Measurements from ENCODE around the gene MAN2B2. TPM values are rescaled to one million over a fixed set of nuclear protein-coding genes. Genes with fewer than 3 reads are reported as not detected.

The MAN2B2 gene
- total and polyA plus RNA-seq, 7 experiments from 2014 or later = 10.5 to 56.2 (median 32.3) TPM

DNA sequence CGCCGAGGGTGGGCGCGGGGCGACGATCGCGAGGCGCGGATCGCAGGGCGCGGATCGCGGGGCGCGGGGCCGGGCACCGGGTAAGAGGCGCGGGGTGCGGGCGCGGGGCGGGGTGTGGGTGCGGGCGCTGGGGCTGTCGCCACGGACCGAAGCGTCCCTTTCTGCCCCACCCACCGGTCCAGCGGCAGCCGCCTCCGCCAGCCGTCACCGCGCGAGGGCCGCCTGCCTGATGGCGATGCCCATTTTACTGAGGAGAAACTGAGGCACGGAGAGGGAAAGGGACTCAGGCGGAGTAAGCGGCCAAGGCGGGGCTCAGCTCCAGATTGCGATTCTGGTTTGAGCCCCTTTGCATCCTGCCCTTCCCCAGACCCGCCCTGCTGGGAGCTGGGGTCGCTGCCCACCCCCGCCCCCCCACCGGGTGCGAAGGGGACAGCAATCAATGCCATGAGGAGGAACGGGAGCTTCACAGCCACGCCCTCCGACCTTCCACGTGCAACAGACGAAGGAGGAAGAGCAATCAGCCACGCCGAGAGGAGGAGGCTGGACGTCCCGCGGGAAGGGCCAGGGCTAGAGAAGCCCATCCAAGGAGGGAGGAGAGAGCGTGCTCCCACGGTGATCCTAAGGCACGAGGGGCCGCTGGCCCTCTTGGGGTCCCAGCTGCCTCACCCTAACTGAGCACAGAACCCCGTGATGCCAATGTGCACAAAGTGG is 10.9 kb upstream of the MAN2B2 start:
- Histone ChIP-seq H3K4me1 (ENCODE audit: control insufficient read depth in 2 of 2, insufficient read depth in 2 of 2, low read length in 2 of 2) (no peaks in the 10 kb centered on the region), H3K9me3 (ENCODE audit: control insufficient read depth in 2 of 3, low read length in 3 of 3) (no peaks in the 10 kb centered on the region), H3K27me3 (ENCODE audit: control insufficient read depth in 2 of 2, insufficient read depth in 2 of 2, low read length in 2 of 2) (peaks cover 0 to 9% of the 10 kb centered on the region in 2 donors), H3K36me3 (ENCODE audit: control insufficient read depth in 2 of 3, insufficient read depth in 3 of 3, low read length in 3 of 3) (no peaks in the 10 kb centered on the region), H3K4me3 (ENCODE audit: low read length) (no peak overlapping the region), H3K27ac (ENCODE audit: low read depth, low read length) (no peak overlapping the region)
- CTCF ChIA-PET = no interaction called here
- H3K27me3 Mint-ChIP-seq = peaks cover 43 to 69% (median 48%) of the 10 kb centered on the region in 5 donors
- POLR2A ChIA-PET = no interaction called here
- H3K36me3 Mint-ChIP-seq = peaks cover 0 to 1% (median 0%) of the 10 kb centered on the region in 5 donors
- no peak overlapping the region for H3K27ac Mint-ChIP-seq
- DNase-seq (no peak), ATAC-seq (no peak)
- intact Hi-C loops (cut with micrococcal nuclease) = no loop called here
- H3K9me3 Mint-ChIP-seq = no peaks in the 10 kb centered on the region
- peaks cover 0 to 12% (median 8%) of the 10 kb centered on the region in 7 donors for H3K4me1 Mint-ChIP-seq
- H3K4me3 Mint-ChIP-seq = peak overlapping the region in 5 of 10 donors; percentile 43 to 83 (median 46)

DNA sequence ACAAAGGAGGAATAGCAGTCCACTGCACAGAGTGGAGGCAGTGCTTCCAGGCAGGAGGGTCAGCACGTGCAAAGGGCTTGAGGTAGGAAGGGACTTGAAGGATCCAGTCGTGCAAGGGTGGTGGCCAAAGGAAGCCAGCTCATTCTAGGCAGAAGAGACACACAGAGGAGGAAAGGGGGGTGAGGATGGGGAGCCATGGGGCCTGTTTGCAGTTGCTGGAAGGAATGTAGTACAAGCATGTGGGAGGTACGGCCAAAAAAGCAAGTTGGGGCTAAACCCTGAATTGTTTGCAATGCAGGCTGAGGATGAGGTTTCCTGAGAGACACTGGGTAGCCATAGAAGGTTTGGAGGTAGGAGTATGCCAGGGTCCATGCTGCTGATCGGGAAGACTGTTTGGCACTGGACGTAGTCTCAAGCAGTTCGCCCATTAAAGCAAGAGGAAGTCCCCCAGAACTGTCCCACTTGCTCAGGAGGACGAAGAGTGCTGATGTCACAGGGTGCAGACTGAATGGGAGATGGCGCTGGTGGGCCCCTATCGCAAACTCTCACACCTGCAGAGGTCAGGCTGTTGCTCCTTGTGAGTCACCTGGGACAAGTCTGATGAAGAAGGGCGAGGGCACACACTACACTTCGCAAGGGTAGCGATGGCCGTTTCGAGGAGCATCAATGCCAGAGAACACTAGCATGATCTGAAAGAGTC is 9.1 kb upstream of the MAN2B2 start:
- Mint-ChIP-seq H3K9me3 (peaks cover 0 to 1% (median 0%) of the 10 kb centered on the region in 11 donors), H3K4me1 (peaks cover 0 to 11% (median 7%) of the 10 kb centered on the region in 7 donors), H3K4me3 (peak overlapping the region in 5 of 10 donors; percentile 7 to 83 (median 25)), H3K36me3 (peaks cover 0 to 1% (median 0%) of the 10 kb centered on the region in 5 donors), H3K27me3 (peaks cover 33 to 57% (median 40%) of the 10 kb centered on the region in 5 donors), H3K27ac (no peak overlapping the region)
- ChIA-PET POLR2A (no interaction called here), CTCF (no interaction called here)
- intact Hi-C loops (cut with micrococcal nuclease) = loop anchor here in 1 of 2 donors (2.0 kb wide), 1 partner anchor 73 kb away; no protein-coding TSS in a partner anchor
- Histone ChIP-seq H3K4me1 (ENCODE audit: control insufficient read depth in 2 of 2, insufficient read depth in 2 of 2, low read length in 2 of 2) (no peaks in the 10 kb centered on the region), H3K9me3 (ENCODE audit: control insufficient read depth in 2 of 3, low read length in 3 of 3) (no peaks in the 10 kb centered on the region), H3K4me3 (ENCODE audit: low read length) (no peak overlapping the region), H3K36me3 (ENCODE audit: control insufficient read depth in 2 of 3, insufficient read depth in 3 of 3, low read length in 3 of 3) (no peaks in the 10 kb centered on the region), H3K27ac (ENCODE audit: low read depth, low read length) (no peak overlapping the region), H3K27me3 (ENCODE audit: control insufficient read depth in 2 of 2, insufficient read depth in 2 of 2, low read length in 2 of 2) (peaks cover 0 to 9% of the 10 kb centered on the region in 2 donors)
- DNase-seq = no peak
- ATAC-seq = no peak

DNA sequence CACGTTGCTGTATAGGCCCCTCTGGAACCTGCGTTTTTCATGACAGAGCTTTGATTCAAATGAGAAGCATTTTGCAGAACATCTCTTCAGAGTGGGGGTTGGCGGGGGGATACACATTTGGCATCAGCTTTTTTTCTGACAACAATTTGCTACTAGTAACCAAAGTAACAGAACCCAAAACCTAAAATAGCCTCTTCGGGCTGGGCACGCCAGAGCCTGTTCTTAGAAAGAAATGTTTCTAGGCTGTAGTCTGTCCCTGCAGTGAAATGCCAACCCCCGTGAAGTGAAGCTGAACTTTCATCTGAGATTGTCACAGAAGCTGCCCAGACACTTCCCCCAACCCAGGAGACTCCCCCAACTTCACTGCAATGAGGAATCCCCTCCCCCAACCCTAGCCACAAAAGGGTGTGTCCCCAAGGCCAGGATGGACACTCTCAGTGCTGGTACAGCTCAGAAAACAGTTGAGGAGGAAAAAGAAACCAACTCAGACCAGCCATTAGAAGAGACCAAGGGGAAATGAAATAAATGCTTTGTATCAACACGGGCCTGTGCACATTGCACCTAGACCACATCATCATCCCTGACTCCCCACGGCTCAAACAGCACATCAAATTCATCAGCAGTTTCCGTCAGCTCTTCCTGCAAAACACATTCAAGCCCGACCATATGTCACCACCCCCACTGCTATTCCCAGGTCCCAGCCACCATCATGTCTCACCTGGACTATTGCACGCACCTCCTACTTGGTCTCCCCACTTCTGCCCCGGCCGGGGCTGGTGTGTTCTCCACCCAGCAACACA is 8.4 kb upstream of the MAN2B2 start:
- peak overlapping the region in 2 of 10 donors; percentile 7 to 14 for H3K4me3 Mint-ChIP-seq
- POLR2A ChIA-PET = no interaction called here
- H3K27ac Mint-ChIP-seq = peak overlapping the region in 2 of 9 donors; percentile 10 to 56
- Histone ChIP-seq H3K9me3 (ENCODE audit: control insufficient read depth in 2 of 3, low read length in 3 of 3) (no peaks in the 10 kb centered on the region), H3K27me3 (ENCODE audit: control insufficient read depth in 2 of 2, insufficient read depth in 2 of 2, low read length in 2 of 2) (peaks cover 0 to 9% of the 10 kb centered on the region in 2 donors), H3K4me1 (ENCODE audit: control insufficient read depth in 2 of 2, insufficient read depth in 2 of 2, low read length in 2 of 2) (no peaks in the 10 kb centered on the region), H3K36me3 (ENCODE audit: control insufficient read depth in 2 of 3, insufficient read depth in 3 of 3, low read length in 3 of 3) (no peaks in the 10 kb centered on the region), H3K4me3 (ENCODE audit: low read length) (no peak overlapping the region), H3K27ac (ENCODE audit: low read depth, low read length) (no peak overlapping the region)
- peaks cover 0 to 8% (median 1%) of the 10 kb centered on the region in 7 donors for H3K4me1 Mint-ChIP-seq
- intact Hi-C loops (cut with micrococcal nuclease) = loop anchor here in 1 of 2 donors (2.0 kb wide), 1 partner anchor 72 kb away; no protein-coding TSS in a partner anchor
- H3K36me3 Mint-ChIP-seq = peaks cover 0 to 1% (median 0%) of the 10 kb centered on the region in 5 donors
- H3K9me3 Mint-ChIP-seq = peaks cover 0 to 6% (median 0%) of the 10 kb centered on the region in 11 donors
- no peak for ATAC-seq
- CTCF ChIA-PET = no interaction called here
- H3K27me3 Mint-ChIP-seq = peaks cover 26 to 56% (median 33%) of the 10 kb centered on the region in 5 donors
- DNase-seq = no peak

DNA sequence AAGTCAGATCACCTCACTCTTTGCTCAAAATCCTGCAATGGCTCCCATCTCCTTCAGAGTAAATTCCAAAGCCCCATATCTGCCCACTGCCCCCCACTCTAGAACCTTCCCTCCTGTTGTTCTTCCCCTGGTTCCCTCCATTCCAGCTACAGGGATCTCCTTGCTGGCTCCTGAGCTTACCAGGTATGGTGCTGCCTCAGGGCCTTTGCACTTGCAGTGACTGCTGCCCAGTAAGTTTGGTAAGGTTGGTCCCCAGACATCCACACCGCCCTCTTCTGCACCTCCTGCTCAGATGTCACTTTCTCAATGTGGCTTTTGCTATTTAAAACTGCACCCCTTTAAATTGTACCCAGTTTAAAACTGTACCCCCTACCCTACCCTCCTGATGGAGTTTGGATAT is 7.8 kb upstream of the MAN2B2 start:
- no peak overlapping the region for H3K27ac ChIP-seq (ENCODE audit: low read depth, low read length)
- Mint-ChIP-seq H3K27me3 (peaks cover 20 to 54% (median 27%) of the 10 kb centered on the region in 5 donors), H3K36me3 (peaks cover 0 to 1% (median 0%) of the 10 kb centered on the region in 5 donors), H3K4me1 (peaks cover 0 to 5% (median 0%) of the 10 kb centered on the region in 7 donors), H3K9me3 (peaks cover 0 to 6% (median 0%) of the 10 kb centered on the region in 11 donors), H3K27ac (peak overlapping the region in 1 of 9 donors; percentile 56), H3K4me3 (peak overlapping the region in 1 of 10 donors; percentile 14)
- H3K27me3 ChIP-seq (ENCODE audit: control insufficient read depth in 2 of 2, insufficient read depth in 2 of 2, low read length in 2 of 2) = peaks cover 0 to 9% of the 10 kb centered on the region in 2 donors
- H3K4me3 ChIP-seq (ENCODE audit: low read length) = no peak overlapping the region
- H3K9me3 ChIP-seq (ENCODE audit: control insufficient read depth in 2 of 3, low read length in 3 of 3) = no peaks in the 10 kb centered on the region
- no peaks in the 10 kb centered on the region for H3K36me3 ChIP-seq (ENCODE audit: control insufficient read depth in 2 of 3, insufficient read depth in 3 of 3, low read length in 3 of 3)
- H3K4me1 ChIP-seq (ENCODE audit: control insufficient read depth in 2 of 2, insufficient read depth in 2 of 2, low read length in 2 of 2) = no peaks in the 10 kb centered on the region
- ChIA-PET POLR2A (no interaction called here), CTCF (no interaction called here)
- ATAC-seq (no peak), DNase-seq (no peak)
- intact Hi-C loops (cut with micrococcal nuclease) = loop anchor here in 1 of 2 donors (2.0 kb wide), 1 partner anchor 72 kb away; no protein-coding TSS in a partner anchor

DNA sequence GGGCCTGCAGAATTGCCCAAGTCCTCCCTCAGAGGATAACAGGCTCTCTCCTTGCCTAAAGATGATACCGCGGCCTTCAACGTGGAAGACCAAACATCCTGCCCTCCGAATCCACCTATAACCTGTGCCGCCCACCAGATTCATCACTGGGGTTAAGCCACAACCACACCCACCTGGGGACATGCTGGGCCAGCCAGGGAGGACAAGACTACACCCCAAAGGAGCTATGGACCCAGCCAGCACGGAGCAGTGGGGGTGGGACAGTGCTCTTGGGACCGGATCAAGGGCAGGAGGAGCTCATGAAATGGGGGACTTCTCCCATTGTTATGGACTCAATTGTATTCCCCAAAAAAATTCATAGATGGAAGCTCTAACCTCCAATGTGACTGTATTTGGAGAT is 6.8 kb upstream of the MAN2B2 start:
- no peaks in the 10 kb centered on the region for H3K4me1 ChIP-seq (ENCODE audit: control insufficient read depth in 2 of 2, insufficient read depth in 2 of 2, low read length in 2 of 2)
- no peaks in the 10 kb centered on the region for H3K9me3 ChIP-seq (ENCODE audit: control insufficient read depth in 2 of 3, low read length in 3 of 3)
- peaks cover 0 to 6% (median 0%) of the 10 kb centered on the region in 11 donors for H3K9me3 Mint-ChIP-seq
- intact Hi-C loops (cut with micrococcal nuclease) = no loop called here
- H3K4me1 Mint-ChIP-seq = peaks cover 0 to 1% (median 0%) of the 10 kb centered on the region in 7 donors
- no peak overlapping the region for H3K27ac Mint-ChIP-seq
- H3K27ac ChIP-seq (ENCODE audit: low read depth, low read length) = no peak overlapping the region
- no peak overlapping the region for H3K4me3 ChIP-seq (ENCODE audit: low read length)
- ChIA-PET POLR2A (no interaction called here), CTCF (no interaction called here)
- ATAC-seq = no peak
- no peaks in the 10 kb centered on the region for H3K36me3 ChIP-seq (ENCODE audit: control insufficient read depth in 2 of 3, insufficient read depth in 3 of 3, low read length in 3 of 3)
- no peak overlapping the region for H3K4me3 Mint-ChIP-seq
- peaks cover 15 to 54% (median 21%) of the 10 kb centered on the region in 5 donors for H3K27me3 Mint-ChIP-seq
- peaks cover 0 to 4% of the 10 kb centered on the region in 2 donors for H3K27me3 ChIP-seq (ENCODE audit: control insufficient read depth in 2 of 2, insufficient read depth in 2 of 2, low read length in 2 of 2)
- H3K36me3 Mint-ChIP-seq = peaks cover 0 to 1% (median 0%) of the 10 kb centered on the region in 5 donors
- no peak for DNase-seq

DNA sequence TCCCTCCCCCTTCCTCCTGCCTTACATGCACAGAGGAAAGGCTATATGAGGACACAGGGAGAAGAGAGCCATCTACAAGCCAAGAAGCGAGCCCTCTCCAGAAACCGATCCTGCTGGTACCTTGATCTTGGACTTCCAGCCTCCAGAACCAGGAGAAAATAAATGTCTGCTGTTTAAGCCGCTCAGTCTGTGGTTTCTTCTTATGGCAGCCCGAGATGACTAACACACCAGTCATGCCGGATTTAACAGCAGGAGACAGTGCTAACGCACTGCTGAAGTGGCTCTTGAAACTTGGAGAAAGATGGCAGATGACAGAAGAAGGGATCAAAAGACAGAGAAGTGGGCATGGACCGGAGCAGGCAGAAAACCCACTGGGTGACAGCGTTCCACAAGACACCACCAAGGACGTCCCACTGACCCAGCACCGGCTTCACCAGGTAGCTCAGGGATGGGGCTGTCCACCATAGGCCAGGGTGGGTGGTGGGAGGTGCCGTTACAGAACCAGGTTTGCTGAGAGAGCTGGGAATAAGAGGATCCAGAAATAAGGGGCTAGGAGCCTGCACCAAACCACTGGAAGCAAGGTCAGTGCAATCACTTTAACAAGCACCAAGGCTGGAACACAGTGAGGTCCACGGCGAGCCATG is 6.2 kb upstream of the MAN2B2 start:
- ATAC-seq (no peak), DNase-seq (no peak)
- H3K27me3 Mint-ChIP-seq = peaks cover 15 to 54% (median 21%) of the 10 kb centered on the region in 5 donors
- H3K27ac ChIP-seq (ENCODE audit: low read depth, low read length) = no peak overlapping the region
- peaks cover 0 to 1% (median 0%) of the 10 kb centered on the region in 7 donors for H3K4me1 Mint-ChIP-seq
- no peak overlapping the region for H3K27ac Mint-ChIP-seq
- H3K27me3 ChIP-seq (ENCODE audit: control insufficient read depth in 2 of 2, insufficient read depth in 2 of 2, low read length in 2 of 2) = peaks cover 0 to 2% of the 10 kb centered on the region in 2 donors
- H3K4me3 ChIP-seq (ENCODE audit: low read length) = no peak overlapping the region
- ChIA-PET POLR2A (no interaction called here), CTCF (no interaction called here)
- no peaks in the 10 kb centered on the region for H3K4me1 ChIP-seq (ENCODE audit: control insufficient read depth in 2 of 2, insufficient read depth in 2 of 2, low read length in 2 of 2)
- H3K36me3 ChIP-seq (ENCODE audit: control insufficient read depth in 2 of 3, insufficient read depth in 3 of 3, low read length in 3 of 3) = no peaks in the 10 kb centered on the region
- intact Hi-C loops (cut with micrococcal nuclease) = no loop called here
- H3K4me3 Mint-ChIP-seq = peak overlapping the region in 1 of 10 donors; percentile 27
- peaks cover 0 to 6% (median 0%) of the 10 kb centered on the region in 11 donors for H3K9me3 Mint-ChIP-seq
- no peaks in the 10 kb centered on the region for H3K9me3 ChIP-seq (ENCODE audit: control insufficient read depth in 2 of 3, low read length in 3 of 3)
- peaks cover 0 to 1% (median 0%) of the 10 kb centered on the region in 5 donors for H3K36me3 Mint-ChIP-seq

Data from naive thymus-derived CD4-positive, alpha-beta T cell (primary cell).